HepG2 (cell line): Measurements from ENCODE around the gene UMPS. TPM values are rescaled to one million over a fixed set of nuclear protein-coding genes. Genes with fewer than 3 reads are reported as not detected.

Experiments
- BHLHE40 ChIP-seq: IDR thresholded peaks from 2 replicates; pipeline ENCODE4 v1.6.1; 2011; ENCODE audit warnings: low read length, improper control_type of control experiment
- CBX5 ChIP-seq: sonication (generic); formaldehyde crosslinking; IDR thresholded peaks from 2 replicates; pipeline ENCODE4 v1.4.0; 2020; ENCODE audit warnings: missing genetic modification reagents, borderline replicate concordance
- CEBPG ChIP-seq: IDR thresholded peaks from 2 replicates; pipeline ENCODE4 v1.6.1; 2016
- CENPX ChIP-seq: sonication (generic); formaldehyde crosslinking; IDR thresholded peaks from 2 replicates; pipeline ENCODE4 v1.9.0; 2021; ENCODE audit warnings: mild to moderate bottlenecking, missing genetic modification reagents, moderate library complexity
- CHD4 ChIP-seq: fragments of 200-600 bp; sonication (generic); IDR thresholded peaks from 2 replicates; pipeline ENCODE4 v1.7.0; 2017; ENCODE audit warnings: mild to moderate bottlenecking, low read length, borderline replicate concordance
- GATAD2A ChIP-seq: IDR thresholded peaks from 2 replicates; pipeline ENCODE4 v1.6.1; 2016
- GTF3A ChIP-seq: sonication (generic); formaldehyde crosslinking; conservative IDR thresholded peaks from 2 replicates; pipeline ENCODE4 v1.4.0; 2020; ENCODE audit warnings: mild to moderate bottlenecking, missing genetic modification reagents
- MAFG ChIP-seq: sonication (generic); formaldehyde crosslinking; IDR thresholded peaks from 2 replicates; pipeline ENCODE4 v1.5.1; 2020; ENCODE audit warnings: mild to moderate bottlenecking, missing genetic modification reagents
- NFAT5 ChIP-seq: sonication (generic); formaldehyde crosslinking; IDR thresholded peaks from 2 replicates; pipeline ENCODE4 v1.4.0; 2020; ENCODE audit warnings: missing genetic modification reagents
- NFYC ChIP-seq: IDR thresholded peaks from 2 replicates; pipeline ENCODE4 v1.6.1; 2016; ENCODE audit warnings: missing genetic modification reagents, missing compliant biosample characterization
- TAF15 ChIP-seq: fragments of 200-400 bp; formaldehyde crosslinking; IDR thresholded peaks from one replicate; pipeline ENCODE4 v1.6.1; 2018; ENCODE audit warnings: mild to moderate bottlenecking, low read depth, low read length; ENCODE audit not compliant: poor library complexity, severe bottlenecking
- ZBTB26 ChIP-seq: IDR thresholded peaks from 2 replicates; pipeline ENCODE4 v1.6.1; 2016; ENCODE audit warnings: missing compliant biosample characterization, missing genetic modification reagents, borderline replicate concordance
- ZFP41 ChIP-seq: sonication (generic); formaldehyde crosslinking; IDR thresholded peaks from 2 replicates; pipeline ENCODE4 v1.4.0; 2020; ENCODE audit warnings: mild to moderate bottlenecking, missing genetic modification reagents, borderline replicate concordance
- ZMYM2 ChIP-seq: sonication (generic); formaldehyde crosslinking; IDR thresholded peaks from 2 replicates; pipeline ENCODE4 v1.8.0; 2022; ENCODE audit warnings: mild to moderate bottlenecking, missing genetic modification reagents
- ZNF234 ChIP-seq: sonication (generic); formaldehyde crosslinking; conservative IDR thresholded peaks from 2 replicates; pipeline ENCODE4 v1.5.1; 2020; ENCODE audit warnings: mild to moderate bottlenecking, missing genetic modification reagents
- ZNF30 ChIP-seq: sonication (generic); formaldehyde crosslinking; IDR thresholded peaks from 2 replicates; pipeline ENCODE4 v1.5.0; 2020; ENCODE audit warnings: mild to moderate bottlenecking, missing genetic modification reagents
- ZNF367 ChIP-seq: sonication (generic); formaldehyde crosslinking; IDR thresholded peaks from 2 replicates; pipeline ENCODE4 v1.4.0; 2020; ENCODE audit warnings: missing genetic modification reagents, borderline replicate concordance
- ZNF430 ChIP-seq: sonication (generic); formaldehyde crosslinking; IDR thresholded peaks from 2 replicates; pipeline ENCODE4 v1.9.0; 2021; ENCODE audit warnings: mild to moderate bottlenecking, missing genetic modification reagents
- ZNF557 ChIP-seq: sonication (generic); formaldehyde crosslinking; IDR thresholded peaks from 2 replicates; pipeline ENCODE4 v1.4.0; 2020; ENCODE audit warnings: missing genetic modification reagents
- ZNF709 ChIP-seq: sonication (generic); formaldehyde crosslinking; IDR thresholded peaks from 2 replicates; pipeline ENCODE4 v1.5.0; 2020; ENCODE audit warnings: mild to moderate bottlenecking, missing genetic modification reagents
- ZZZ3 ChIP-seq: sonication (generic); formaldehyde crosslinking; IDR thresholded peaks from 2 replicates; pipeline ENCODE4 v1.4.0; 2020; ENCODE audit warnings: missing genetic modification reagents, mild to moderate bottlenecking, borderline replicate concordance
- polyA plus RNA-seq, 8 experiments: library from polyadenylated mRNA; depleted of rRNA in 3 of 8; stranded (reverse) in 7 of 8; unstranded in 1 of 8; fragments of >200 nt; fragmentation: Illumina TruSeq in 4 of 8; extraction: Trizol in 4 of 8; gene quantifications; 2 replicates each; pipeline versions ENCODE4 v1.2.1 to v1.2.3, GENCODE V29; 2011 to 2016; ENCODE audit warnings: low read depth in 4 of 8, missing spikeins in 1 of 8, mixed read lengths in 1 of 8; ENCODE audit not compliant: insufficient read depth in 1 of 8
- total RNA-seq, 5 experiments: library from RNA; depleted of rRNA; stranded (reverse); fragments of >200 nt; fragmentation: Illumina TruSeq; extraction: Trizol; gene quantifications; 2 replicates each; pipeline ENCODE4 v1.2.3, GENCODE V29; 2016; ENCODE audit warnings: low read depth in 1 of 5

Gene UMPS
- total and polyA plus RNA-seq, 2 of the 13 experiments (the other 11 are each of a cell fraction or from before 2014, with no cell fraction given), result 52.7 to 74.2 TPM

GRCh38 chr3:124730129-124730940, at the start of gene UMPS (continued):
- no peak; the same call in 1 of the 2 replicates for TF ChIP-seq ZZZ3
- peak; percentile 91 for TF ChIP-seq ZNF430
- no peak for TF ChIP-seq ZNF30
- TF ChIP-seq ZNF367 (CRISPR knock-in tag), result no peak
- peak; percentile 59 for TF ChIP-seq CEBPG (CRISPR knock-in tag)
- TF ChIP-seq CHD4, result peak; percentile 32; the same call in 1 of the 2 replicates
- peak; percentile 70; the same call in 1 of the 2 replicates for TF ChIP-seq CBX5 (CRISPR knock-in tag)
- TF ChIP-seq NFYC (CRISPR knock-in tag), result no peak
- no peak for TF ChIP-seq CENPX (CRISPR knock-in tag)
- peak; percentile 89; the same call in 1 of the 2 replicates for TF ChIP-seq ZNF557 (CRISPR knock-in tag)
- no peak for TF ChIP-seq MAFG (CRISPR knock-in tag)
- TF ChIP-seq NFAT5 (CRISPR knock-in tag), result no peak
- peak; percentile 58; the same call in 1 of the 2 replicates for TF ChIP-seq ZNF709
- no peak for TF ChIP-seq GTF3A (CRISPR knock-in tag)
- no peak for TF ChIP-seq ZFP41
- peak; percentile 68 for TF ChIP-seq ZBTB26 (CRISPR knock-in tag)
- TF ChIP-seq ZMYM2 (CRISPR knock-in tag), result no peak
- peak; percentile 70 for TF ChIP-seq GATAD2A
- peak; percentile 34 for TF ChIP-seq BHLHE40
- TF ChIP-seq TAF15, result no peak
- TF ChIP-seq ZNF234 (CRISPR knock-in tag), result no peak
